Epithelial cell of esophagus (primary cell): ENCODE data around the gene RAB28.

Experiments used
- DNase-seq: peaks from one replicate; pipeline ENCODE4 v3.0.0; 2010; ENCODE audit warnings: low read depth
- H3K4me3 ChIP-seq: 2 replicates; pipeline ENCODE4 v1.5.1; 2011; ENCODE audit warnings: mild to moderate bottlenecking, low read length, control low read depth
- CTCF ChIP-seq: IDR thresholded peaks from 2 replicates; pipeline ENCODE4 v1.5.1; 2011; ENCODE audit warnings: low read depth, mild to moderate bottlenecking, low read length, control low read depth, inconsistent platforms; ENCODE audit not compliant: insufficient read depth; ENCODE audit errors: missing control alignments

The RAB28 gene

GRCh38 chr4:13378973-13379759, 105.0 kb downstream of the RAB28 start:
- TF ChIP-seq CTCF, result no peak
- H3K4me3 ChIP-seq, result no peak overlapping the region
- DNase-seq, result no peak

GRCh38 chr4:13371048-13371447, 113.1 kb downstream of the RAB28 start:
- TF ChIP-seq CTCF, result no peak
- DNase-seq, result no peak
- H3K4me3 ChIP-seq, result no peak overlapping the region

- DNase-seq, result no peak
- no peak for TF ChIP-seq CTCF
- H3K4me3 ChIP-seq, result no peak overlapping the region
Measured at GRCh38 chr4:13368217-13368616, 115.9 kb downstream of the RAB28 start.

GRCh38 chr4:13367691-13368090, 116.4 kb downstream of the RAB28 start:
- no peak for DNase-seq
- no peak overlapping the region for H3K4me3 ChIP-seq
- no peak for TF ChIP-seq CTCF

- no peak for TF ChIP-seq CTCF
- DNase-seq, result no peak
- H3K4me3 ChIP-seq, result no peak overlapping the region
Measured at GRCh38 chr4:13367244-13367643, 116.9 kb downstream of the RAB28 start.

GRCh38 chr4:13365195-13365594, 118.9 kb downstream of the RAB28 start:
- no peak for DNase-seq
- no peak overlapping the region for H3K4me3 ChIP-seq
- TF ChIP-seq CTCF, result no peak

- no peak overlapping the region for H3K4me3 ChIP-seq
- no peak for DNase-seq
- TF ChIP-seq CTCF, result no peak
Measured at GRCh38 chr4:13364653-13365052, 119.5 kb downstream of the RAB28 start.
